Measurements from ENCODE around the gene GP1BA. TPM values are rescaled to one million over a fixed set of nuclear protein-coding genes. Genes with fewer than 3 reads are reported as not detected.

Gene GP1BA
- total and polyA plus RNA-seq, 2 of the 8 experiments (the other 6 are each of a cell fraction or from before 2014, with no cell fraction given) = not detected

DNA sequence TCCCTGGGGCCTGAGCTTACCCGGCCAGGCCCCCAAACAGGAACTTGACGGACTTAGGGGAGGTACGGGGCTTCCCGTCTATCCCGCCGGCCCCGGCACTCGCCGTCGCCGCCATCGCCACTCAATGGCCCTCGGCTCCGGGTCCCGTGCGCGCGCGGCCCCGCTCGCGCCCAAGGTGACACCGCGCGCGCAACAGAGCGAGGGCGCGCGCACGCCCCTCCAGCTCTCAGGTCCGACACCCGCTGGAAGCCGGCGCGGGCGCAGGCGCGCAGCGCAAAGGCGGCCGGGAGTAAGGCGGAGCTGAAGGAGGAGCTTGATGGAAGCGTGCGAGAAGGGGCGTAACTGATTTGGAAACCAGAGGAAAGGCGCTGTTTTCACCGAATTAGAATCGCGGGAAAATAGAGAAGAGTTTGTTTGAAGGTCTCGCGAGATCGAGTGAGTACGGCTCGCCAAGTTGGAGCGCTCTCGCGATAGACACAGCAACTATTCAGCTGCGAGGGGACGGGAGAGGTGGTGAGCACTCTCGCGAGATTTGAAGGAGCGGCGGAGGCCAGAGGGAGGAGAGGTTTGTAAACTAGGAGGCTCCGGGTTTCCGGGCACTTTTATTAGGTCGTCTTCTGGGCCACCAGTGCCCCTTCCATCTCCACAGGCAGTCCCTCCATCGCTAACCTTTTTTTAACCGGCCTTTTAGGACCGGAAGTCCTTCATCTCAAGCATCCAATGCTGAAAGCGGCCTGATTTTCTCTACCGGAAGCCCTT is 7.9 kb downstream of the GP1BA start, which contains the start of the genes RNF167 and SLC25A11 (continued):
- TF ChIP-seq, protein P1, sequence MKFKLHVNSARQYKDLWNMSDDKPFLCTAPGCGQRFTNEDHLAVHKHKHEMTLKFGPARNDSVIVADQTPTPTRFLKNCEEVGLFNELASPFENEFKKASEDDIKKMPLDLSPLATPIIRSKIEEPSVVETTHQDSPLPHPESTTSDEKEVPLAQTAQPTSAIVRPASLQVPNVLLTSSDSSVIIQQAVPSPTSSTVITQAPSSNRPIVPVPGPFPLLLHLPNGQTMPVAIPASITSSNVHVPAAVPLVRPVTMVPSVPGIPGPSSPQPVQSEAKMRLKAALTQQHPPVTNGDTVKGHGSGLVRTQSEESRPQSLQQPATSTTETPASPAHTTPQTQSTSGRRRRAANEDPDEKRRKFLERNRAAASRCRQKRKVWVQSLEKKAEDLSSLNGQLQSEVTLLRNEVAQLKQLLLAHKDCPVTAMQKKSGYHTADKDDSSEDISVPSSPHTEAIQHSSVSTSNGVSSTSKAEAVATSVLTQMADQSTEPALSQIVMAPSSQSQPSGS (IDR thresholded peaks at IDR 0.05; ENCODE audit: low read length) = peak; percentile 97
- 0 out of 2 replicates have a peak, but pooled peaks have one; percentile 7 for TF ChIP-seq SP1 (IDR thresholded peaks at IDR 0.05; ENCODE audit: low read depth, low read length)
- peak; percentile 70 for TF ChIP-seq NRF1 (IDR thresholded peaks at IDR 0.05; ENCODE audit: low read depth, low read length)
- TF ChIP-seq, protein P2, sequence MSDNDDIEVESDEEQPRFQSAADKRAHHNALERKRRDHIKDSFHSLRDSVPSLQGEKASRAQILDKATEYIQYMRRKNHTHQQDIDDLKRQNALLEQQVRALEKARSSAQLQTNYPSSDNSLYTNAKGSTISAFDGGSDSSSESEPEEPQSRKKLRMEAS (IDR thresholded peaks at IDR 0.05) = peak; percentile 52
- peak; percentile 31; the same call in 1 of the 2 replicates for TF ChIP-seq RBBP5 (IDR thresholded peaks at IDR 0.05; ENCODE audit: borderline replicate concordance, low read depth, low read length)
- peak; percentile 99 for TF ChIP-seq BRCA1 (IDR thresholded peaks at IDR 0.05; ENCODE audit: low read depth, low read length)
